Endothelial cell of umbilical vein (primary cell): ENCODE measurements around the gene CD164L2.

ENCODE experiments used
- FOS ChIP-seq: IDR thresholded peaks from 2 replicates; pipeline ENCODE4 v1.6.1; 2011; ENCODE audit warnings: mild to moderate bottlenecking, low read length, moderate library complexity, borderline replicate concordance; ENCODE audit not compliant: insufficient read depth
- TF ChIP-seq, protein P1 (sequence below), 2 donors: IDR thresholded peaks; 1 replicate in 1 of 2; 2 replicates in 1 of 2; pipeline ENCODE4 v1.5.1; 2011; ENCODE audit warnings: low read length in 2 of 2, mild to moderate bottlenecking in 2 of 2, moderate library complexity in 2 of 2, control low read depth in 1 of 2, inconsistent platforms in 1 of 2, low read depth in 1 of 2; ENCODE audit not compliant: insufficient read depth in 1 of 2; ENCODE audit errors: extremely low read depth in 1 of 2

DNA sequence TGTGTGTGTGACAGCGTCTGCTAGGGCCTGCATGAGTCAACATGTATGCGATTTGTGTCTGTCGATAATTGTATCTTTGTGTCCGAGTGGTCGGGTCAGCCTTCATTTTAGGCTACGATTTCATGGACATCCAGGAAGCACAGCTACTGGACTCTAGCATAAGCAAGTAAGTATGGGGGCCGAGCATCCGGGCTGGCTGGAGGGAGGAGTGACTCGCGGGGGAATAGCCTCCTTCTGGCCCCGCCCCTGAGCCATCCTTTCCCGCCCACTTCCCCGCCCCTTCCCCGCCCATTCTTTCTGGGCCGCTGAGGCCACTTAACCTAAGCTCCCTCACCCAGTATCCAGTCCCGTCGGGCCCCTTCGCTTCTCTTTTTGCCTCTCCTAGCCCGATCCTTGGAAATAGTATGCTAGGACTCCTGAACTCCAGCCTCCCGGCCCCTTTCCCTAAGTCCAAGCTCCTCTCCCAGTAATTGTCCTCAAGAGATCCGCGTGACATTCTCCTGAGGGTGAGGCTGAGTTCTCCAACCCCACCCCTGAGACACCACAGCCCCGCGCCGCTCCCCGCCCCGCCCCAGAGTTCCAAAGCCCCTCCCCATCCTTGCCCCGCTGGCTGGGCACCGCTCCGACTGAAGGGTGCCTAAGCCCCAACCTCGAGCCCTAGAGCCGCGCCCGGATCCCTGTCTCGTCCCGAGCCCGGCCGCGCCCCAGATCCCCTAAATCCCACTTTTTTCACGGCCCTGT, 17.6 kb downstream of the CD164L2 start:
- TF ChIP-seq, protein P1, sequence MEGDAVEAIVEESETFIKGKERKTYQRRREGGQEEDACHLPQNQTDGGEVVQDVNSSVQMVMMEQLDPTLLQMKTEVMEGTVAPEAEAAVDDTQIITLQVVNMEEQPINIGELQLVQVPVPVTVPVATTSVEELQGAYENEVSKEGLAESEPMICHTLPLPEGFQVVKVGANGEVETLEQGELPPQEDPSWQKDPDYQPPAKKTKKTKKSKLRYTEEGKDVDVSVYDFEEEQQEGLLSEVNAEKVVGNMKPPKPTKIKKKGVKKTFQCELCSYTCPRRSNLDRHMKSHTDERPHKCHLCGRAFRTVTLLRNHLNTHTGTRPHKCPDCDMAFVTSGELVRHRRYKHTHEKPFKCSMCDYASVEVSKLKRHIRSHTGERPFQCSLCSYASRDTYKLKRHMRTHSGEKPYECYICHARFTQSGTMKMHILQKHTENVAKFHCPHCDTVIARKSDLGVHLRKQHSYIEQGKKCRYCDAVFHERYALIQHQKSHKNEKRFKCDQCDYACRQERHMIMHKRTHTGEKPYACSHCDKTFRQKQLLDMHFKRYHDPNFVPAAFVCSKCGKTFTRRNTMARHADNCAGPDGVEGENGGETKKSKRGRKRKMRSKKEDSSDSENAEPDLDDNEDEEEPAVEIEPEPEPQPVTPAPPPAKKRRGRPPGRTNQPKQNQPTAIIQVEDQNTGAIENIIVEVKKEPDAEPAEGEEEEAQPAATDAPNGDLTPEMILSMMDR (IDR thresholded peaks at IDR 0.05; ENCODE audit: extremely low read depth in 1 of 2, insufficient read depth in 1 of 2, low read depth in 1 of 2, low read length in 2 of 2): no peak
- no peak for TF ChIP-seq FOS
